ENCODE measurements around the gene FLRT3.

GRCh38 chr20:14341801-14342200 lies 4.4 kb upstream of the FLRT3 start:
- TF ChIP-seq CTCF (conservative IDR thresholded peaks at IDR 0.05; ENCODE audit: low read depth, low read length) (no peak), EZH2 (IDR thresholded peaks at IDR 0.05; ENCODE audit: low read length, unreplicated experiment) (no peak), EZH2phosphoT487 (IDR thresholded peaks at IDR 0.05; ENCODE audit: borderline replicate concordance, low read length) (no peak)
